Fibroblast of villous mesenchyme (primary cell): ENCODE results near the gene PPP6R2. TPM values are rescaled to one million over a fixed set of nuclear protein-coding genes. Genes with fewer than 3 reads are reported as not detected.

Source experiments
- DNase-seq: peaks from one replicate; pipeline ENCODE4 v3.0.0-alpha.2; 2010; ENCODE audit warnings: low read depth
- H3K4me3 ChIP-seq: 2 replicates; pipeline ENCODE4 v1.5.1; 2011; ENCODE audit warnings: low read depth, mild to moderate bottlenecking, low read length
- CTCF ChIP-seq: IDR thresholded peaks from 2 replicates; pipeline ENCODE4 v1.5.1; 2012; ENCODE audit warnings: low read depth, mild to moderate bottlenecking, low read length; ENCODE audit not compliant: insufficient read depth
- total RNA-seq: library from RNA; depleted of rRNA; stranded (reverse); fragments of >200 nt; gene quantifications from 2 replicates; pipeline ENCODE4 v1.2.3, GENCODE V29; 2012

Gene PPP6R2
- total RNA-seq, 1 donor = 54.0 TPM

DNA sequence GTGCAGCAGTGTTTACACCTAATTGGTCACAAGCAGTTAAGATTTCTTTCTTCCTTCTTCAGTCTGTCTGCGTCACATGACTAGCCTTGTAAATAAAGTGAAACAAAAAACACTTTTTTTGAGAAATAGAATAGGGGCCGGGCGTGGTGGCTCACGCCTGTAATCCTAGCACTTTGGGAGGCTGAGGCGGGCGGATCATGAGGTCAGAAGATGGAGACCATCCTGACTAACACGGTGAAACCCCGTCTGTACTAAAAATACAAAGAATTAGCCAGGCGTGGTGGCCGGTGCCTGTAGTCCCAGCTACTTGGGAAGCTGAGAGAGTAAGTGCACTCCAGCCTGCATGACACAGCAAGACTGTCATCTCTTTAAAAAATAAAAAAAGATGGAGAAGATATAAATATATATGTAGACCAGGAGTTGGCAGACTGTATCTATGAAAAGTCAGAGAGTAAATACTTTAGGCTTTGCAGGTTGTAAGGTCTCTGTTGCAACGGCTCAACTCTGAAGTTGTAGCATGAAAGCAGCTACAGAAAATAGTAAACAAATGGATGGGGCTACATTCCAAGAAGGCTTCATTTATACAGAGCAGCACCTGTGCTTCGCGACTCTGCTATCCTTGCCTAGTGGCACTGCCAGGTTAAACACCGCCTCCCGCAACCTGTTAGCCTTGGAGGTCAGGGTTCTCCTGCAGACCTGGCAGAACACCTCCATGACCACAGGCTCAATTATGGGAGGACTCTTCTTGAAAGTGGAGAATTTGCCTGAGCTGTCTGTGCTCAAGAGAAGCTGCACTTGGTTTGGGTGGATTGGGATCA is 55.9 kb downstream of the PPP6R2 start:
- peak; percentile 14 for DNase-seq
- H3K4me3 ChIP-seq = no peak overlapping the region
- no peak for TF ChIP-seq CTCF

DNA sequence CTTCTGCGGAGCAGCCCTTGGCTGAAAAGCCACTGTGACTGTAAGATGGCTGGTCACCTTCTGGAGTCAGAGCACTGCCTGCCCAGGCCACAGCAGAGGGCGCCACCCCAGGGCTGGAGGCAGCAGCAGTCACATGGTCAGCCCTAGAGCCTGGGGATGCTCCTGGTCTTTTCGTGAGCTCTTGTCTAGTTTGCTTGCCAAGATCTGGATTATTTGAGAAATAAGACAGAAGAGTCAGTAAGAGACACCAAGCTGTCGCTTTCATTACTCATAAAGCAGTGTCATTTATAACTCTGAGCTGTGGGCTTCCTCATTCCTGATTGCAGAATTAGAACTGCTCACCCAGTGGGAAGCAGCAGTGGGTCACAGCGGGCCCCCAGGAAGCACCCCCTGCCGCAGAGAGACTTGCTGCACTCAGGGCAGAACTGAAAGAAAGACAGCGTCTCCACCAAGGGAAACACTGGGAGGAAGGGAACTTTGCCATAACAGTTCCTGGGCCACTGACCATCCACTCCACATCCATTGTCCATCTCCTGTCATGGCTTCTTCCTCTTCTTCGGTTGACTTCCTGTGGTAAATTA is 56.7 kb downstream of the PPP6R2 start:
- H3K4me3 ChIP-seq = no peak overlapping the region
- peak; percentile 13 for DNase-seq
- TF ChIP-seq CTCF = peak; percentile 46

GRCh38 chr22:50400406-50400805 is 57.3 kb downstream of the PPP6R2 start:
- no peak overlapping the region for H3K4me3 ChIP-seq
- TF ChIP-seq CTCF = no peak
- DNase-seq = no peak

DNA sequence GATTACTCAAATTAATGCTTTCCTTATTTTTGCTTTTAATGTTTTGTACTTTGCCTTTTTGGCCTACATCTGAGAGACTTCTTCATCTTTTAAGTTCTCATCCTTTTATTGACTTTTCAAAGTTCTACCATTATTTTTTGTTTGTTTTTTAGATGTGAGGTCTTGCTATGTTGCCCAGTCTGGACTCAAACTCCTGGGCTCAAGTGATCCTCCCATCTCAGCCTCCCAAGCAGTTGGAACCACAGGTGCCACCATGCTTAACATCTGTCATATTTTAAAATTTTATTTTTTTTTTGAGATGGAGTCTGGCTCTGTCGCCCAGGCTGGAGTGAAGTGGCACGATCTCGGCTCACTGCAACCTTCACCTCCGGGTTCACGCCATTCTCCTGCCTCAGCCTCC is 57.8 kb downstream of the PPP6R2 start:
- H3K4me3 ChIP-seq = no peak overlapping the region
- no peak for DNase-seq
- TF ChIP-seq CTCF = no peak

GRCh38 chr22:50401907-50402306 is 58.8 kb downstream of the PPP6R2 start:
- no peak for TF ChIP-seq CTCF
- no peak overlapping the region for H3K4me3 ChIP-seq
- DNase-seq = no peak

GRCh38 chr22:50403701-50404101 is 60.6 kb downstream of the PPP6R2 start:
- peak; percentile 14 for DNase-seq
- TF ChIP-seq CTCF = no peak
- H3K4me3 ChIP-seq = no peak overlapping the region
